RWPE2 (cell line): Measurements from ENCODE around the gene PLB1.

ENCODE experiments used
- ATAC-seq: fragments of 200-7000 bp; cut with Tn5 transposase; 3 replicates; pipeline ENCODE4 v1.9.1; 2021; ENCODE audit warnings: low read depth
- DNase-seq: peaks from one replicate; pipeline ENCODE4 v3.0.0-alpha.2; 2020; ENCODE audit warnings: low spot score
- H3K27ac ChIP-seq: fragments of 450-650 bp; 2 replicates; pipeline ENCODE4 v1.5.1; 2017; ENCODE audit warnings: mild to moderate bottlenecking; ENCODE audit not compliant: poor library complexity, severe bottlenecking
- H3K27me3 ChIP-seq: fragments of 250-450 bp; sonication (Bioruptor Pico); 2 replicates; pipeline ENCODE4 v1.5.1; 2021; ENCODE audit warnings: mild to moderate bottlenecking, moderate library complexity; ENCODE audit not compliant: insufficient read depth, poor library complexity, severe bottlenecking
- H3K36me3 ChIP-seq: fragments of 250-450 bp; sonication (Bioruptor Pico); 2 replicates; pipeline ENCODE4 v1.5.1; 2020; ENCODE audit warnings: low read depth, mild to moderate bottlenecking, moderate library complexity
- H3K4me1 ChIP-seq: fragments of 250-450 bp; sonication (Bioruptor Pico); 2 replicates; pipeline ENCODE4 v1.5.1; 2021; ENCODE audit warnings: mild to moderate bottlenecking, moderate library complexity; ENCODE audit not compliant: insufficient read depth, poor library complexity, severe bottlenecking
- H3K4me3 ChIP-seq: fragments of 250-450 bp; sonication (Bioruptor Pico); 2 replicates; pipeline ENCODE4 v1.5.1; 2021; ENCODE audit warnings: mild to moderate bottlenecking, moderate library complexity; ENCODE audit not compliant: severe bottlenecking
- H3K9me3 ChIP-seq: fragments of 250-450 bp; sonication (Bioruptor Pico); 2 replicates; pipeline ENCODE4 v1.5.1; 2021; ENCODE audit warnings: mild to moderate bottlenecking, moderate library complexity; ENCODE audit not compliant: severe bottlenecking
- TF ChIP-seq, protein P1 (sequence below): fragments of 450-650 bp; IDR thresholded peaks from one replicate; pipeline ENCODE4 v1.5.1; 2017; ENCODE audit warnings: mild to moderate bottlenecking, moderate library complexity; ENCODE audit not compliant: poor library complexity, severe bottlenecking

PLB1 gene

GRCh38 chr2:28589746-28590463 lies 94.0 kb downstream of the PLB1 start:
- H3K4me1 ChIP-seq, result peaks cover 19% of the 10 kb centered on the region
- no peak for ATAC-seq
- no peak overlapping the region for H3K4me3 ChIP-seq
- H3K36me3 ChIP-seq, result no peaks in the 10 kb centered on the region
- no peaks in the 10 kb centered on the region for H3K27me3 ChIP-seq
- TF ChIP-seq, protein P1, sequence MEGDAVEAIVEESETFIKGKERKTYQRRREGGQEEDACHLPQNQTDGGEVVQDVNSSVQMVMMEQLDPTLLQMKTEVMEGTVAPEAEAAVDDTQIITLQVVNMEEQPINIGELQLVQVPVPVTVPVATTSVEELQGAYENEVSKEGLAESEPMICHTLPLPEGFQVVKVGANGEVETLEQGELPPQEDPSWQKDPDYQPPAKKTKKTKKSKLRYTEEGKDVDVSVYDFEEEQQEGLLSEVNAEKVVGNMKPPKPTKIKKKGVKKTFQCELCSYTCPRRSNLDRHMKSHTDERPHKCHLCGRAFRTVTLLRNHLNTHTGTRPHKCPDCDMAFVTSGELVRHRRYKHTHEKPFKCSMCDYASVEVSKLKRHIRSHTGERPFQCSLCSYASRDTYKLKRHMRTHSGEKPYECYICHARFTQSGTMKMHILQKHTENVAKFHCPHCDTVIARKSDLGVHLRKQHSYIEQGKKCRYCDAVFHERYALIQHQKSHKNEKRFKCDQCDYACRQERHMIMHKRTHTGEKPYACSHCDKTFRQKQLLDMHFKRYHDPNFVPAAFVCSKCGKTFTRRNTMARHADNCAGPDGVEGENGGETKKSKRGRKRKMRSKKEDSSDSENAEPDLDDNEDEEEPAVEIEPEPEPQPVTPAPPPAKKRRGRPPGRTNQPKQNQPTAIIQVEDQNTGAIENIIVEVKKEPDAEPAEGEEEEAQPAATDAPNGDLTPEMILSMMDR, result no peak
- no peaks in the 10 kb centered on the region for H3K9me3 ChIP-seq
- DNase-seq, result no peak
- H3K27ac ChIP-seq, result no peak overlapping the region

- no peaks in the 10 kb centered on the region for H3K36me3 ChIP-seq
- no peaks in the 10 kb centered on the region for H3K27me3 ChIP-seq
- H3K4me3 ChIP-seq, result no peak overlapping the region
- peaks cover 13% of the 10 kb centered on the region for H3K4me1 ChIP-seq
- TF ChIP-seq, protein P1, result no peak
- no peak overlapping the region for H3K27ac ChIP-seq
- DNase-seq (no peak), ATAC-seq (no peak)
- no peaks in the 10 kb centered on the region for H3K9me3 ChIP-seq
Observed at GRCh38 chr2:28590496-28591301, 94.8 kb downstream of the PLB1 start.

GRCh38 chr2:28591711-28592335 lies 96.0 kb downstream of the PLB1 start:
- Histone ChIP-seq H3K27ac (no peak overlapping the region), H3K9me3 (no peaks in the 10 kb centered on the region), H3K36me3 (no peaks in the 10 kb centered on the region), H3K27me3 (no peaks in the 10 kb centered on the region), H3K4me1 (peaks cover 21% of the 10 kb centered on the region), H3K4me3 (no peak overlapping the region)
- DNase-seq (no peak), ATAC-seq (no peak)
- TF ChIP-seq, protein P1, result no peak

GRCh38 chr2:28592481-28592880 lies 96.6 kb downstream of the PLB1 start:
- H3K9me3 ChIP-seq, result no peaks in the 10 kb centered on the region
- TF ChIP-seq, protein P1, result no peak
- no peak for DNase-seq
- no peak overlapping the region for H3K27ac ChIP-seq
- peaks cover 27% of the 10 kb centered on the region for H3K4me1 ChIP-seq
- no peaks in the 10 kb centered on the region for H3K27me3 ChIP-seq
- no peak overlapping the region for H3K4me3 ChIP-seq
- ATAC-seq, result no peak
- H3K36me3 ChIP-seq, result no peaks in the 10 kb centered on the region
